ENCODE measurements around the gene TBC1D8. TPM values are rescaled to one million over a fixed set of nuclear protein-coding genes. Genes with fewer than 3 reads are reported as not detected.

Gene TBC1D8
- total and polyA plus RNA-seq, 4 donors, result 10.4 to 38.6 (median 13.4) TPM

- H3K4me1 ChIP-seq (ENCODE audit: control insufficient read depth in 4 of 4, insufficient read depth in 4 of 4, low read length in 3 of 4), result peaks cover 5 to 17% (median 10%) of the 10 kb centered on the region in 4 donors
- DNase-seq (ENCODE audit: low spot score), result no peak
- TF ChIP-seq ATF3 (IDR thresholded peaks at IDR 0.05), result no peak
- TF ChIP-seq HNF4A (conservative IDR thresholded peaks at IDR 0.05), result peak; percentile 68 to 69
- TF ChIP-seq NR2F2 (IDR thresholded peaks at IDR 0.05), result peak; percentile 32
- peak; percentile 14 for TF ChIP-seq REST (IDR thresholded peaks at IDR 0.05)
- TF ChIP-seq SP1 (IDR thresholded peaks at IDR 0.05), result peak; percentile 69
- no peak for TF ChIP-seq FOXA1 (IDR thresholded peaks at IDR 0.05)
- no peak for TF ChIP-seq TAF1 (conservative IDR thresholded peaks at IDR 0.05)
- peak in 1 of 2 donors; percentile 42 for TF ChIP-seq JUND (IDR thresholded peaks at IDR 0.05)
- no peak for TF ChIP-seq FOXA2 (IDR thresholded peaks at IDR 0.05)
- TF ChIP-seq YY1 (IDR thresholded peaks at IDR 0.05), result no peak
- peak; percentile 42 to 62 for TF ChIP-seq RAD21 (IDR thresholded peaks at IDR 0.05)
- peak; percentile 83 to 89 for TF ChIP-seq RXRA (IDR thresholded peaks at IDR 0.05)
- no peaks in the 10 kb centered on the region for H3K36me3 ChIP-seq (ENCODE audit: control insufficient read depth in 4 of 4, insufficient read depth in 3 of 4, low read depth in 1 of 4, low read length in 3 of 4)
- peak overlapping the region in 1 of 2 donors; percentile 64 for H3K9ac ChIP-seq (ENCODE audit: low read depth in 1 of 2, low read length in 2 of 2)
- H3K27me3 ChIP-seq (ENCODE audit: control insufficient read depth in 4 of 4, insufficient read depth in 4 of 4, low read length in 3 of 4), result no peaks in the 10 kb centered on the region
- no peak overlapping the region for H3K4me3 ChIP-seq (ENCODE audit: low read depth in 1 of 3, low read length in 3 of 3)
- H3K27ac ChIP-seq (ENCODE audit: low read depth in 1 of 2, low read length in 2 of 2), result peak overlapping the region; percentile 55 to 76
- no peaks in the 10 kb centered on the region for H3K9me3 ChIP-seq (ENCODE audit: control insufficient read depth in 4 of 4, low read length in 3 of 4)
- WGBS, result 55% methylated on average over 16 of the region's 16 CpGs
Measured at GRCh38 chr2:100957996-100958653, 193.1 kb downstream of the TBC1D8 start.

Small RNA genes lying within 50 kb of the gene (small RNA-seq; reads per million reads assigned to genes)
- not detected for gene BBIP1P1

Other genes with a start within 250 kb of the TBC1D8 start
- gene RPL31, start 149.1 kb downstream of the TBC1D8 start, total RNA-seq, result 100 to 1,000 TPM; 220 to 584 TPM
- 1,000 to 10,000 TPM in 1 of 2 donors, 100 to 1,000 TPM in 1; 578 to 1,995 TPM for gene RPL31, start 149.1 kb downstream of the TBC1D8 start, polyA plus RNA-seq
- gene CNOT11, start 101.5 kb upstream of the TBC1D8 start, total RNA-seq, result 10 to 100 TPM; 12.7 to 14.3 TPM
- 10 to 100 TPM in 1 of 2 donors, 1 to 10 TPM in 1; 9.8 to 14.3 TPM for gene CNOT11, start 101.5 kb upstream of the TBC1D8 start, polyA plus RNA-seq
- 10 to 100 TPM; 32.4 to 54.7 TPM for gene RNF149, start 157.3 kb upstream of the TBC1D8 start, total RNA-seq
- 10 to 100 TPM; 14.1 to 25.8 TPM for gene RNF149, start 157.3 kb upstream of the TBC1D8 start, polyA plus RNA-seq
- under 1 TPM in 1 of 2 donors, not detected in 1; 0.05 TPM for gene CREG2, start 236.1 kb upstream of the TBC1D8 start, total RNA-seq
- not detected for gene CREG2, start 236.1 kb upstream of the TBC1D8 start, polyA plus RNA-seq